ENCODE results near the gene NBEAL2. TPM values are rescaled to one million over a fixed set of nuclear protein-coding genes. Genes with fewer than 3 reads are reported as not detected.
A peak's percentile ranks its signal among the peaks of the same experiment; 100 is the strongest.

Gene NBEAL2
- total RNA-seq, 1 experiment from 2014 or later = 80.0 TPM

GRCh38 chr3:46976326-46977190 lies 2.9 kb upstream of the NBEAL2 start, which contains the start of gene CCDC12 (continued):
- TF ChIP-seq PREB (CRISPR knock-in tag; IDR thresholded peaks at IDR 0.05; ENCODE audit: borderline replicate concordance) = no peak
- no peak for TF ChIP-seq FOXJ3 (CRISPR knock-in tag; IDR thresholded peaks at IDR 0.05; ENCODE audit: borderline replicate concordance)
- no peak for TF ChIP-seq E2F5 (CRISPR knock-in tag; IDR thresholded peaks at IDR 0.05)
- no peak for TF ChIP-seq ZNF121 (CRISPR knock-in tag; IDR thresholded peaks at IDR 0.05)
- peak; percentile 93 for TF ChIP-seq SP1 (CRISPR knock-in tag; conservative IDR thresholded peaks at IDR 0.05)
- TF ChIP-seq, protein P1, sequence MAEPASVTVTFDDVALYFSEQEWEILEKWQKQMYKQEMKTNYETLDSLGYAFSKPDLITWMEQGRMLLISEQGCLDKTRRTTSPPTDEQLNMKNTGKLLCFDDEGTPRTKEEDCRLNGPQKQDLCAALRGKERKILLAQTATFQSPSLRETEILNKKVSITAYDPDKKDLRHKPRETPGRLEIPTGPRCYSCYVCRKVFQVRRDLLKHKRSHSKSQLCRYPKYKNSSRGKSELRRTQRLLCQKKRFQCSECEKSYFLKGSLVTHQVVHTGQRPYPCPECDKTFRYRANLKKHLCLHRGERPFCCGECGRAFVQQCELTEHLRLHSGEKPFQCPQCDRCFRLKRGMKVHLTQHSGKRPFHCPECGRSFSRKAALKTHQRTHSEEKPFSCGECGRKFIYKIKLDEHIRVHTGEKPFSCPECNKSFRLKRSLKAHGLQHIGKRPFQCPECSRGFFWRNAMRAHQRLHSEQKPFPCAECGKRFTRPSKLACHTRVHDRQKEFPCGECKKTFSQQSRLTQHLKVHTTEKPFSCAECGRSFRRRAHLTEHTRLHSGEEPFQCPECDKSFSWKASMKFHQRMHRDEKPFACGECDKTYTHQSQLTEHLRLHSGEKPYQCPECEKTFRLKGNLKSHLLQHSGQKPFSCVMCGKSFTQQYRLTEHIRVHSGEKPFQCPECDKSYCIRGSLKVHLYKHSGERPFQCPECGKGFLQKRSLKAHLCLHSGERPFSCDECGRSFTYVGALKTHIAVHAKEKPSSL (CRISPR knock-in tag; conservative IDR thresholded peaks at IDR 0.05) = no peak
- no peak for TF ChIP-seq MXD4 (CRISPR knock-in tag; IDR thresholded peaks at IDR 0.05; ENCODE audit: borderline replicate concordance)
- TF ChIP-seq ATF3 (CRISPR knock-in tag; conservative IDR thresholded peaks at IDR 0.05) = no peak
- TF ChIP-seq, protein P2, sequence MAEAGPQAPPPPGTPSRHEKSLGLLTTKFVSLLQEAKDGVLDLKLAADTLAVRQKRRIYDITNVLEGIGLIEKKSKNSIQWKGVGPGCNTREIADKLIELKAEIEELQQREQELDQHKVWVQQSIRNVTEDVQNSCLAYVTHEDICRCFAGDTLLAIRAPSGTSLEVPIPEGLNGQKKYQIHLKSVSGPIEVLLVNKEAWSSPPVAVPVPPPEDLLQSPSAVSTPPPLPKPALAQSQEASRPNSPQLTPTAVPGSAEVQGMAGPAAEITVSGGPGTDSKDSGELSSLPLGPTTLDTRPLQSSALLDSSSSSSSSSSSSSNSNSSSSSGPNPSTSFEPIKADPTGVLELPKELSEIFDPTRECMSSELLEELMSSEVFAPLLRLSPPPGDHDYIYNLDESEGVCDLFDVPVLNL (CRISPR knock-in tag; IDR thresholded peaks at IDR 0.05; ENCODE audit: borderline replicate concordance, low read depth) = no peak
- no peak for TF ChIP-seq AR (CRISPR knock-in tag; IDR thresholded peaks at IDR 0.05)
- TF ChIP-seq, protein P3, sequence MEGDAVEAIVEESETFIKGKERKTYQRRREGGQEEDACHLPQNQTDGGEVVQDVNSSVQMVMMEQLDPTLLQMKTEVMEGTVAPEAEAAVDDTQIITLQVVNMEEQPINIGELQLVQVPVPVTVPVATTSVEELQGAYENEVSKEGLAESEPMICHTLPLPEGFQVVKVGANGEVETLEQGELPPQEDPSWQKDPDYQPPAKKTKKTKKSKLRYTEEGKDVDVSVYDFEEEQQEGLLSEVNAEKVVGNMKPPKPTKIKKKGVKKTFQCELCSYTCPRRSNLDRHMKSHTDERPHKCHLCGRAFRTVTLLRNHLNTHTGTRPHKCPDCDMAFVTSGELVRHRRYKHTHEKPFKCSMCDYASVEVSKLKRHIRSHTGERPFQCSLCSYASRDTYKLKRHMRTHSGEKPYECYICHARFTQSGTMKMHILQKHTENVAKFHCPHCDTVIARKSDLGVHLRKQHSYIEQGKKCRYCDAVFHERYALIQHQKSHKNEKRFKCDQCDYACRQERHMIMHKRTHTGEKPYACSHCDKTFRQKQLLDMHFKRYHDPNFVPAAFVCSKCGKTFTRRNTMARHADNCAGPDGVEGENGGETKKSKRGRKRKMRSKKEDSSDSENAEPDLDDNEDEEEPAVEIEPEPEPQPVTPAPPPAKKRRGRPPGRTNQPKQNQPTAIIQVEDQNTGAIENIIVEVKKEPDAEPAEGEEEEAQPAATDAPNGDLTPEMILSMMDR (IDR thresholded peaks at IDR 0.05) = no peak
- TF ChIP-seq ELF4 (CRISPR knock-in tag; IDR thresholded peaks at IDR 0.05; ENCODE audit: low read depth) = no peak
- TF ChIP-seq MAX (CRISPR knock-in tag; IDR thresholded peaks at IDR 0.05) = peak; percentile 68
- peak; percentile 40; the same call in 1 of the 2 replicates for TF ChIP-seq TEAD1 (CRISPR knock-in tag; IDR thresholded peaks at IDR 0.05)
- no peak for TF ChIP-seq CREB1 (CRISPR knock-in tag; IDR thresholded peaks at IDR 0.05)
- TF ChIP-seq NFATC4 (CRISPR knock-in tag; IDR thresholded peaks at IDR 0.05) = no peak
- no peak for TF ChIP-seq ARID4B (CRISPR knock-in tag; IDR thresholded peaks at IDR 0.05; ENCODE audit: borderline replicate concordance)
- TF ChIP-seq, protein P4, sequence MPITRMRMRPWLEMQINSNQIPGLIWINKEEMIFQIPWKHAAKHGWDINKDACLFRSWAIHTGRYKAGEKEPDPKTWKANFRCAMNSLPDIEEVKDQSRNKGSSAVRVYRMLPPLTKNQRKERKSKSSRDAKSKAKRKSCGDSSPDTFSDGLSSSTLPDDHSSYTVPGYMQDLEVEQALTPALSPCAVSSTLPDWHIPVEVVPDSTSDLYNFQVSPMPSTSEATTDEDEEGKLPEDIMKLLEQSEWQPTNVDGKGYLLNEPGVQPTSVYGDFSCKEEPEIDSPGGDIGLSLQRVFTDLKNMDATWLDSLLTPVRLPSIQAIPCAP (CRISPR knock-in tag; IDR thresholded peaks at IDR 0.05) = no peak

Measured in WTC11 (cell line).